DND-41 (cell line): Measurements from ENCODE around the gene ABCD1.

Experiments
- ATAC-seq: fragments of 200-7000 bp; cut with Tn5 transposase; 3 replicates; pipeline ENCODE4 v1.9.1; 2021; ENCODE audit warnings: low read depth; ENCODE audit not compliant: insufficient read depth
- DNase-seq: peaks from one replicate; pipeline ENCODE4 v3.0.0-alpha.2; 2020
- H2AFZ ChIP-seq: 2 replicates; pipeline ENCODE4 v1.6.0; 2012; ENCODE audit warnings: low read depth, low read length
- H3K27ac ChIP-seq: 2 replicates; pipeline ENCODE4 v1.5.1; 2012; ENCODE audit warnings: low read length, inconsistent platforms
- H3K27me3 ChIP-seq: fragments of 200-600 bp; sonication (generic); 2 replicates; pipeline ENCODE4 v1.6.0; 2012; ENCODE audit warnings: low read length, mild to moderate bottlenecking, inconsistent platforms; ENCODE audit not compliant: insufficient read depth, poor library complexity
- H3K36me3 ChIP-seq: 2 replicates; pipeline ENCODE4 v1.5.1; 2012; ENCODE audit warnings: low read length, inconsistent platforms; ENCODE audit not compliant: insufficient read depth
- H3K4me1 ChIP-seq: 2 replicates; pipeline ENCODE4 v1.5.1; 2012; ENCODE audit warnings: mild to moderate bottlenecking, low read length; ENCODE audit not compliant: insufficient read depth
- H3K4me2 ChIP-seq: 2 replicates; pipeline ENCODE4 v1.6.0; 2012; ENCODE audit warnings: mild to moderate bottlenecking, moderate library complexity, low read length, inconsistent platforms; ENCODE audit not compliant: insufficient read depth
- H3K4me3 ChIP-seq, 2 experiments: fragments of 200-600 bp in 1 of 2; shearing (Covaris generic) in 1 of 2; 2 replicates each; pipeline ENCODE4 v1.5.1; 2012 to 2016; ENCODE audit warnings: inconsistent platforms in 2 of 2, low read length in 2 of 2, mild to moderate bottlenecking in 2 of 2, low read depth in 1 of 2, moderate library complexity in 1 of 2
- H3K79me2 ChIP-seq: 2 replicates; pipeline ENCODE4 v1.6.0; 2012; ENCODE audit warnings: low read length, inconsistent platforms; ENCODE audit not compliant: insufficient read depth
- H3K9ac ChIP-seq: 2 replicates; pipeline ENCODE4 v1.6.0; 2012; ENCODE audit warnings: low read depth, mild to moderate bottlenecking, inconsistent platforms, low read length, moderate library complexity
- H3K9me3 ChIP-seq: 2 replicates; pipeline ENCODE4 v1.5.1; 2012; ENCODE audit warnings: low read length, moderate library complexity, mild to moderate bottlenecking, inconsistent platforms; ENCODE audit not compliant: insufficient read depth, severe bottlenecking
- H4K20me1 ChIP-seq: 2 replicates; pipeline ENCODE4 v1.6.0; 2012; ENCODE audit warnings: low read length; ENCODE audit not compliant: insufficient read depth
- CTCF ChIP-seq: IDR thresholded peaks from 2 replicates; pipeline ENCODE4 v1.5.1; 2012; ENCODE audit warnings: borderline replicate concordance, low read length, moderate library complexity, mild to moderate bottlenecking; ENCODE audit not compliant: poor library complexity, severe bottlenecking; ENCODE audit errors: extremely low read depth
- EZH2 ChIP-seq: IDR thresholded peaks from 3 replicates; pipeline ENCODE4 v1.6.1; 2012; ENCODE audit warnings: borderline replicate concordance, low read depth, mild to moderate bottlenecking, moderate library complexity, low read length, inconsistent platforms; ENCODE audit not compliant: severe bottlenecking

ABCD1 gene

GRCh38 chrX:153685156-153685536 is 39.5 kb upstream of the ABCD1 start:
- H3K27ac ChIP-seq = no peak overlapping the region
- ATAC-seq = no peak
- no peaks in the 10 kb centered on the region for H3K79me2 ChIP-seq
- DNase-seq = no peak
- H3K9ac ChIP-seq = no peak overlapping the region
- H3K4me3 ChIP-seq = no peak overlapping the region
- no peaks in the 10 kb centered on the region for H4K20me1 ChIP-seq
- no peak for TF ChIP-seq CTCF
- TF ChIP-seq EZH2 = no peak
- H3K27me3 ChIP-seq = no peaks in the 10 kb centered on the region
- H3K4me1 ChIP-seq = peaks cover 6% of the 10 kb centered on the region
- H3K4me2 ChIP-seq = no peak overlapping the region
- H3K36me3 ChIP-seq = no peaks in the 10 kb centered on the region
- no peaks in the 10 kb centered on the region for H3K9me3 ChIP-seq
- no peak overlapping the region for H2AFZ ChIP-seq

DNA sequence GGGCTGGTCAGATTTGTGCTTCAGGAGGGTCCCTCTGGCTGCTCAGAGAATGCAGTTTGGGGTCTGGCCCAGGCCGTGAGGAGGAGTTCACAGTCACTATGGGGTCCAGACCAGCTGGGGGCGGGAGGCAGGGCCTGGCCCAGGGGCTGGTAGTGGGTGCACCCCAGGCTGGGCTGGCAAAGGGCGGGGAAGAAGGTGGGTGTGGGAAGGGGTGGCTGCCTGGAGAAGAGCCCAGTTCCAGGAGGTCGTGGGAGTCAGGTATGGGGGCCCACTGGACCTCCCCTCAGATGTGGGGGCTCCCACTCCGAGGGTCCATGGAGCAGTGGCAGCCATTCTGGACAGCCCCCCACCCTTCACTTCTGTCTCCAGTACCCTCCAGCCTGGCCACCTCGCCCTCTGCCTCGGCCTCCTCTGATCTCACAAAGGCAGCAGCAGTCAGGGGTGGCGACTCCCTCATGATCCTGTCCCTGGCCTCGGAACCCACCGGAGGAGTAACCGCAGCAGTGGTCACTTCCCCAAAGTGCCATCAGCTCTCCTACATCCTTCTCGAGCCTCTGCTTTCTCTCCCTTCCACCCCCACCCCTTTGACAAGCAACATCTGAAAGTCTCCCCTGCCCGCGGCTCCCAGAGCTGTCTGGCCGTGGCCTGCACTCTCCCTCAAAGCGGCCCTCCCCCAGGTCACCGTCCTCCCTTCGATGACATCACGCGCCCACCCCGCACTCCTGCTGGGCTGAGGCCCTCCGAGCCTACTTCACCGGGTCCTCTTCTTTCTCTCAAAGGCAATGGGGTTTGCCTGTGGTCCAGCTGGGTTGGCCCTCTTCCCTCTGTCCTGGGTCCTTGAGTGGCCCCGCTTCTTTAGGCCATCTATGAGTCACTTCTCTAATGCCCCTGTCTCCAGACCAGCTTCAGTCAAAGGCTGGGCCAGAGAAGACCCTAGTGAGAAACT is 38.6 kb upstream of the ABCD1 start:
- H2AFZ ChIP-seq = no peak overlapping the region
- ATAC-seq (no peak), DNase-seq (no peak)
- no peak overlapping the region for H3K9ac ChIP-seq
- peaks cover 6% of the 10 kb centered on the region for H3K4me1 ChIP-seq
- no peaks in the 10 kb centered on the region for H3K27me3 ChIP-seq
- no peaks in the 10 kb centered on the region for H3K9me3 ChIP-seq
- no peak overlapping the region for H3K4me2 ChIP-seq
- H3K36me3 ChIP-seq = no peaks in the 10 kb centered on the region
- no peak overlapping the region for H3K4me3 ChIP-seq
- H4K20me1 ChIP-seq = no peaks in the 10 kb centered on the region
- H3K79me2 ChIP-seq = no peaks in the 10 kb centered on the region
- TF ChIP-seq CTCF (no peak), EZH2 (no peak)
- no peak overlapping the region for H3K27ac ChIP-seq

GRCh38 chrX:153686711-153687110 is 37.9 kb upstream of the ABCD1 start:
- Histone ChIP-seq H4K20me1 (no peaks in the 10 kb centered on the region), H3K4me1 (peaks cover 6% of the 10 kb centered on the region), H3K4me3 (no peak overlapping the region), H3K9me3 (no peaks in the 10 kb centered on the region), H3K27ac (no peak overlapping the region), H3K4me2 (no peak overlapping the region), H2AFZ (no peak overlapping the region), H3K36me3 (no peaks in the 10 kb centered on the region), H3K9ac (no peak overlapping the region), H3K27me3 (no peaks in the 10 kb centered on the region), H3K79me2 (no peaks in the 10 kb centered on the region)
- DNase-seq (no peak), ATAC-seq (no peak)
- TF ChIP-seq EZH2 (no peak), CTCF (no peak)
